Retina (tissue), 1 donor: ENCODE results near the gene GGPS1.
A peak's percentile ranks its signal among the peaks of the same experiment; 100 is the strongest.
"Not testable (repeated sequence)": the region's sequence is repeated elsewhere in the genome, so short reads cannot be mapped to it uniquely, and the experiment has no call there.

Source experiments
- DNase-seq: peaks from one replicate; pipeline ENCODE4 v3.0.0-alpha.2; 2016

Gene GGPS1

DNA sequence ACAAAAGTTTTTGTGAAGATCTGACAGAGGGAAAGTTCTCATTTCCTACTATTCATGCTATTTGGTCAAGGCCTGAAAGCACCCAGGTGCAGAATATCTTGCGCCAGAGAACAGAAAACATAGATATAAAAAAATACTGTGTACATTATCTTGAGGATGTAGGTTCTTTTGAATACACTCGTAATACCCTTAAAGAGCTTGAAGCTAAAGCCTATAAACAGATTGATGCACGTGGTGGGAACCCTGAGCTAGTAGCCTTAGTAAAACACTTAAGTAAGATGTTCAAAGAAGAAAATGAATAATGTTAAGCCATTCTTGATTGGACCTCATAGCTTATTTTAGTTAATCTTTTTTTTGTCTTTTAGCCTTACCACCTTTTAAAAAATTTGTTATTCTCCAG, 14.1 kb downstream of the GGPS1 start:
- DNase-seq = no peak

GRCh38 chr1:235343726-235344125, 15.4 kb downstream of the GGPS1 start:
- DNase-seq = no peak

DNA sequence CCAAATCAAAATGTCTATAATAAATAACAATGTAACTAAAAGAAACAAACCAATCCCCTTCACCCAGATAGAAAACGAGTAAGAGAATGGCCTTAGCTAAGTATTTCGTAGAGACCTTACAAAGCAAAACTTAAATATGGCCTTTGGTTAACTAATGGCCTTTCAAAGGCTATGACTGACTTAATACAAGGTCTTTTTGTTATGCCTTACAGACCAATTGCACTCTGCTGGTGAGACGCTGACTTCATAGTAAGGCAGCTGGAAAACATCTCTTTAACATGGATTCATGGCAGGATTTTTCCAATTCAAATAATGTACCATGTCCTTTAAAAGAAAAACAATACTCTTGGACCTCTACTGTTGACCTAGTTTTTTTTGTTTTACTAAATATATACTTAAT, 23.1 kb downstream of the GGPS1 start:
- no peak for DNase-seq

- DNase-seq = no peak
These were observed 23.5 kb downstream of the GGPS1 start for GRCh38 chr1:235351898-235352297.

DNA sequence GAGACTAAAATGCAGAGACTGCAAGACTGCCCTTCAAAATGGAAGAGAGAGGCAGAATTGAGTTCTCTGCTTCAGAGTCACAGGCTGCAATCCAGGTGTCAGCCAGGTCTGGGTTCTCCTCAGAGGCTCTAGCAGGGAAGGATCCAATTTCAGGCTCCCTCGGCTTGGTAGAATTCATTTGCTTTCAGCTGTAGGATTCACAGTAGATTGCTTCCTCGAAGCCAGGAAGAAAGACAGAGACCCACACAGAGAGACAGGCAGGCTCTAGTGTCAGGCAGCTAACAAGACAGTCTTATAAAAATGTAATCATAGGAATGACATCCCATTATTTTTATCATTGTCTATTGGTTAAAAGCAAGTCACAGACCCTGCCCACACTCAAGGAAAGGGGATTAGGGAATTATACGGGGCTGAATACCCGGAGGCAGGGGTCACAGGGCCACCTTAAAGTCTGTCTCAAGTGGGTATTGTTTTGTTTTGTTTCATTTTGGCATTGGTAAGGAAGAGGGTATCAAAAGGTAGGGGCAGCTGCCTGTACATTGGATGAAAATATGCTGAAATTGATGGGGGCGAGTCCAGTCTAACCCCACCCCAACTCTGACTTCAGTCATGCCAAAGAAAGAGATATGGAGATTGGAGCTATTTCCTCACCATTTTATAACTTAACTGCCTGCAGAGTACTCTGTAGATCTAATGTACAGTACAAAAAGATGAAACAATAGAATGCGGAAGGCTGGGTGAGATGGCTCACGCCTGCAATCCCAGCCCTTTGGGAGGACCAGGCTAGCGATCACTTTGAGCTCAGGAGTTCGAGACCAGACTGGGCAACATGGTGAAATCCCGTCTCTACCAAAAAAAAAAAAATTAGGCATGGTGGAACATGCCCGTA, 29.4 kb downstream of the GGPS1 start:
- DNase-seq = no peak

- no peak for DNase-seq
These were observed 30.5 kb downstream of the GGPS1 start for GRCh38 chr1:235358899-235359298.

- DNase-seq = not testable (repeated sequence)
These were observed 35.8 kb downstream of the GGPS1 start for GRCh38 chr1:235364189-235364588.

DNA sequence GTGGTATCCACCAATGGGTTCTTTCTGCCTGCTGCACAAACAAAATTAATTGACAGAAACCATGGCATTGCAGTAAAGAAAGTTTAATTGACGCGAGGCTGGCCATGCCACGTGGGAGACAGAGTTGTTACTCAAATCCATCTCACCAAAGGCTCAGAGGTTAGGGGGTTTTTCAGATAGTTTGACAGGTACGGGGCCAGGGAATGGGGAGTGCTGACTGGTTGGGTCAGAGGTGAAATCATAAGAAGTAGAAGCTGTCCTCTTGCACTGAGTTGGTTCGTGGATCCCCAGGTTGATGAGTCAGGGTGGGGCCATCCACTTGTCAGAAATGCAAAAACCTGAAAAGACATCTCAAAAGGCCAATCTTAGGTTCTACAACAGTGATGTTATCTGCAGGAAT, 37.9 kb downstream of the GGPS1 start:
- DNase-seq = no peak

DNA sequence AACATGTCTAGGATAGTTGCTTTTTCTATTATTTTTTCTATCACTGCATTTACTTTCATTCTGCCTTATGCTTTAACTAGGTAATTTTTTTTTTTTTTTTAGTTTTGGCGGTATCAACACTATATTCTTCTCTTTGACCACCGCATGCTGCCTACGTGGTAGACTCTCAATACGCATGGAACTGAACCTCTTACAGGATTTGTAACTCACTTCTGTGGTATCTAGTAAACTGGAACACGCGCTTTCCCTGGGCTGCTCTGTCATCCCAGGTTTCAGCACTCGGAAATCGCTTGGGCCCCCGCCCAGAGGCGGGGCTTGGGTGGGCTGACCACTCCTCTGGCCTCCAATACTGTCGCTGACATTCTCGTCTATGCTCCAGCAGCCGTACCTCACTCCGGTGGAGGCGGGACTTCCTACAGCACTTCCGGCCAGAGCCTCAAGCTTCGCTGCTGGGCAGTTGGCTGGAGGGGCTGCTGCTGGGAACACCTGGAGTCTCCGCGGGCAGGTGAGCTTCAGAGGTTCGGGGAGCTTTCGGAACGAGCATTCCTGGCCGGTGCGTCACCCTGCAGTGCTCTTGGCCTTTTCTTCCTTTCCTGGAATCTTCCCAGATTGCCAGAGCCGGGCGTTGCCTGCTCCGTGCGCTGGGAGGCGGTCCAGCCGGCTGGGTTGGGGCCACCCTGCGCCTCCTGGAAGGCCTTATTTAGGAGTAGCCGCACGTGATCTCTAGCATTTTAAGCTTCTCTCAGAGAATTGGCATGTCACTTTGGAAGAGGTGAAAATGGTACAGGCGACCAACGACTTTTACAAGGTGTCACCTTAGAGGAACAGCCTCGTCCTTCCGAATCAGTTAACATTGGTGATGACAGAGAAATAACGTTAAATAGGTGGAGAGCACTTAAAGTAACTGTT, 38.9 kb downstream of the GGPS1 start, which contains the start of gene TBCE:
TSS of gene TBCE (plus strand) at position 428 of the 909 bp plus-strand sequence. CDS start 12,623 bp downstream, outside the sequence.
- DNase-seq = peak; percentile 95

DNA sequence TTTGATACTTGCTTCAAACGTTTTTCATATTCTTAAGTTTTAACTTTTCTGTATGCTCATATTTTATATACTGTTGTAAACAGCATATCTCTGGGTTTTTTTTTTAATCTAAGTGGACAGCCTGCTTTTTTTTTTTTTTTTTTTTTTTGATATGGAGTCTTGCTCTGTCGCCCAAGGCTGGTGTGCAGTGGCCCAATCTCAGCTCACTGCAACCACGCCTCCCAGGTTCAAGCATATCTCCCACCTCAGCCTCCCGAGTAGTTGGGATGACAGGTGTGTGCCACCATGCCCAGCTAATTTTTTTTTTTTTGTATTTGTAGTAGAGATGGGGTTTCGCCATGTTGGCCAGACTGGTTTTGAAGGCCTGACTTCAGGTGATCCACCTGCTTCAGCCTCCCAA, 40.1 kb downstream of the GGPS1 start:
- DNase-seq = no peak

GRCh38 chr1:235369802-235370201, 41.4 kb downstream of the GGPS1 start:
- no peak for DNase-seq

GRCh38 chr1:235375919-235376605, 47.7 kb downstream of the GGPS1 start:
- DNase-seq = no peak

GRCh38 chr1:235378134-235378735, 49.9 kb downstream of the GGPS1 start:
- DNase-seq = not testable (repeated sequence)

GRCh38 chr1:235381955-235382739, 53.8 kb downstream of the GGPS1 start:
- not testable (repeated sequence) for DNase-seq

DNA sequence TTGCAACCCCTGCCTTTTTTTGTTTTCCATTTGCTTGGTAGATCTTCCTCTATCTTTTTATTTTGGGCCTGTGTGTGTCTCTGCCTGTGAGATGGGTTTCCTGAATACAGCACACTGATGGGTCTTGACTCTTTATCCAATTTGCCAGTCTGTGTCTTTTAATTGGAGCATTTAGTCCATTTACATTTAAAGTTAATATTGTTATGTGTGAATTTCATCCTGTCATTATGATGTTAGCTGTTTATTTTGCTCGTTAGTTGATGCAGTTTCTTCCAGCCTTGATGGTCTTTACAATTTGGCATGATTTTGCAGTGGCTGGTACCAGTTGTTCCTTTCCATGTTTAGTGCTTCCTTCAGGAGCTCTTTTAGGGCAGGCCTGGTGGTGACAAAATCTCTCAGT, 57.3 kb downstream of the GGPS1 start:
- DNase-seq = not testable (repeated sequence)

DNA sequence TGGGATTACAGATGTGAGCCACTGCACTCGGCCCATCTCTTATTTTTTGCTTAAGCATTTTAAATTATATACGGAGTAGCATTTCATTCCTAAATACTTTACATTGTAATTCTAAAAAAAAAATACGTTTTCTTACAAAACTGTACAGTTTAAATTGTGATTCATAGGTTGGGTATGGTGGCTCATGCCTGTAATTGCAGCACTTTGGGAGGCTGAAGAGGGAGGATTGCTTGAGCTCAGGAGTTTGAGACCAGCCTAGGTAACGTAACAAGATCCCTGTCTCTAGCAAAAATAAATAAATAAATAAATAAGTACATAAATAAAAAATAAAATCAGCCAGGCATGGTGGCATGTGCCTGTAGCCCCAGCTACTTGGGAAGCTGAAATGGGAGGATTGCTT, 63.5 kb downstream of the GGPS1 start:
- no peak for DNase-seq
